ENCODE measurements around the gene CRCP. TPM values are rescaled to one million over a fixed set of nuclear protein-coding genes. Genes with fewer than 3 reads are reported as not detected.
A peak's percentile ranks its signal among the peaks of the same experiment; 100 is the strongest.

CRCP gene
- total and polyA plus RNA-seq, 2 of the 13 experiments (the other 11 are each of a cell fraction or from before 2014, with no cell fraction given), result 22.7 to 31.0 TPM

- no peak for TF ChIP-seq TFAP4 (IDR thresholded peaks at IDR 0.05; ENCODE audit: borderline replicate concordance, low read depth)
- TF ChIP-seq SMARCC2 (IDR thresholded peaks at IDR 0.05), result no peak
- TF ChIP-seq, protein P1, sequence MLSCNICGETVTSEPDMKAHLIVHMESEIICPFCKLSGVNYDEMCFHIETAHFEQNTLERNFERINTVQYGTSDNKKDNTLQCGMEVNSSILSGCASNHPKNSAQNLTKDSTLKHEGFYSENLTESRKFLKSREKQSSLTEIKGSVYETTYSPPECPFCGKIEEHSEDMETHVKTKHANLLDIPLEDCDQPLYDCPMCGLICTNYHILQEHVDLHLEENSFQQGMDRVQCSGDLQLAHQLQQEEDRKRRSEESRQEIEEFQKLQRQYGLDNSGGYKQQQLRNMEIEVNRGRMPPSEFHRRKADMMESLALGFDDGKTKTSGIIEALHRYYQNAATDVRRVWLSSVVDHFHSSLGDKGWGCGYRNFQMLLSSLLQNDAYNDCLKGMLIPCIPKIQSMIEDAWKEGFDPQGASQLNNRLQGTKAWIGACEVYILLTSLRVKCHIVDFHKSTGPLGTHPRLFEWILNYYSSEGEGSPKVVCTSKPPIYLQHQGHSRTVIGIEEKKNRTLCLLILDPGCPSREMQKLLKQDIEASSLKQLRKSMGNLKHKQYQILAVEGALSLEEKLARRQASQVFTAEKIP (CRISPR knock-in tag; IDR thresholded peaks at IDR 0.05; ENCODE audit: borderline replicate concordance), result no peak
- TF ChIP-seq ZBTB25 (CRISPR knock-in tag; IDR thresholded peaks at IDR 0.05), result no peak
These were observed 66.7 kb downstream of the CRCP start (continued) for GRCh38 chr7:66181329-66181728.

GRCh38 chr7:66181845-66182244 is 67.2 kb downstream of the CRCP start:
- no peaks in the 10 kb centered on the region for H3K9me3 ChIP-seq (ENCODE audit: low read length)
- intact Hi-C loops (cut with micrococcal nuclease; ENCODE audit: unreplicated experiment), result no loop called here
- H2AFZ ChIP-seq (ENCODE audit: low read length), result no peak overlapping the region
- 62% methylated on average over 2 of the region's 2 CpGs for WGBS (ENCODE audit: low lambda C conversion rate)
- DNase-seq (ENCODE audit: low spot score), result no peak
- H3K4me1 ChIP-seq (ENCODE audit: insufficient read depth, low read length), result peaks cover 37% of the 10 kb centered on the region
- no peaks in the 10 kb centered on the region for H3K79me2 ChIP-seq (ENCODE audit: insufficient read depth, low read length)
- BruUV-seq (replicated peaks), result no TSS peak
- H3K4me2 ChIP-seq (ENCODE audit: low read depth, low read length), result peak overlapping the region; percentile 70
- 0 out of 2 replicates have a peak overlapping the region, but pooled peaks have one; percentile 22 for H3K9ac ChIP-seq (ENCODE audit: insufficient read depth, low read depth, low read length)
- H3K27me3 ChIP-seq (ENCODE audit: control insufficient read depth in 1 of 2, insufficient read depth in 2 of 2, low read length in 2 of 2), result no peaks in the 10 kb centered on the region
- peak overlapping the region in 1 of 3 experiments; percentile 48; a peak in 1 of 6 replicates for H3K4me3 ChIP-seq (replicated peaks in 1 of 3; ENCODE audit: insufficient read depth in 1 of 3, low read depth in 2 of 3, low read length in 3 of 3)
- in situ Hi-C loops (cut with HindIII; ENCODE audit: extremely low pct_ligation_motif_present, low pct_unique_long_range_greater_than_20kb), result no loop called here
- no peak overlapping the region for H3K27ac ChIP-seq (ENCODE audit: extremely low read length, insufficient read depth, low read length)
- ChIA-PET CTCF (ENCODE audit: low intra/inter-chr PET ratio, low total read pairs) (no interaction called here), POLR2A (no interaction called here)
- no peaks in the 10 kb centered on the region for H3K36me3 ChIP-seq (replicated peaks in 1 of 2; ENCODE audit: control insufficient read depth in 1 of 2, insufficient read depth in 2 of 2, low read length in 2 of 2)
- H4K20me1 ChIP-seq (ENCODE audit: insufficient read depth, low read length), result no peaks in the 10 kb centered on the region
- peak; percentile 40; the same call in 2 of the 3 replicates for ATAC-seq
- FAIRE-seq, result no peak
- TF ChIP-seq ZNF7 (CRISPR knock-in tag; IDR thresholded peaks at IDR 0.05), result no peak
- no peak for TF ChIP-seq TRIM24 (CRISPR knock-in tag; IDR thresholded peaks at IDR 0.05)
- no peak for TF ChIP-seq SETDB1 (CRISPR knock-in tag; IDR thresholded peaks at IDR 0.05; ENCODE audit: borderline replicate concordance)
- no peak for TF ChIP-seq CREB1 (IDR thresholded peaks at IDR 0.05)
- no peak for TF ChIP-seq CREB1 (CRISPR knock-in tag; IDR thresholded peaks at IDR 0.05)
- no peak for TF ChIP-seq ZNF607 (CRISPR knock-in tag; IDR thresholded peaks at IDR 0.05; ENCODE audit: borderline replicate concordance)
- no peak for TF ChIP-seq ZNF317 (CRISPR knock-in tag; IDR thresholded peaks at IDR 0.05)
- no peak for TF ChIP-seq AGO2 (optimal IDR thresholded peaks at IDR 0.05; ENCODE audit: low read depth, low read length)
- TF ChIP-seq YEATS4 (CRISPR knock-in tag; IDR thresholded peaks at IDR 0.05; ENCODE audit: borderline replicate concordance), result no peak
- TF ChIP-seq ELF3 (CRISPR knock-in tag; IDR thresholded peaks at IDR 0.05), result no peak
- TF ChIP-seq ETV6 (CRISPR knock-in tag; conservative IDR thresholded peaks at IDR 0.05), result no peak
- no peak for TF ChIP-seq NR2F2 (IDR thresholded peaks at IDR 0.05; ENCODE audit: borderline replicate concordance, low read depth)
- TF ChIP-seq, protein P2, sequence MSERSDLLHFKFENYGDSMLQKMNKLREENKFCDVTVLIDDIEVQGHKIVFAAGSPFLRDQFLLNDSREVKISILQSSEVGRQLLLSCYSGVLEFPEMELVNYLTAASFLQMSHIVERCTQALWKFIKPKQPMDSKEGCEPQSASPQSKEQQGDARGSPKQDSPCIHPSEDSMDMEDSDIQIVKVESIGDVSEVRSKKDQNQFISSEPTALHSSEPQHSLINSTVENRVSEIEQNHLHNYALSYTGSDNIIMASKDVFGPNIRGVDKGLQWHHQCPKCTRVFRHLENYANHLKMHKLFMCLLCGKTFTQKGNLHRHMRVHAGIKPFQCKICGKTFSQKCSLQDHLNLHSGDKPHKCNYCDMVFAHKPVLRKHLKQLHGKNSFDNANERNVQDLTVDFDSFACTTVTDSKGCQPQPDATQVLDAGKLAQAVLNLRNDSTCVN (CRISPR knock-in tag; IDR thresholded peaks at IDR 0.05; ENCODE audit: borderline replicate concordance), result no peak
- peak; percentile 78 for TF ChIP-seq ZMYM3 (CRISPR knock-in tag; IDR thresholded peaks at IDR 0.05)
- TF ChIP-seq CEBPG (CRISPR knock-in tag; IDR thresholded peaks at IDR 0.05), result no peak
- no peak for TF ChIP-seq ZNF709 (CRISPR knock-in tag; IDR thresholded peaks at IDR 0.05)
- no peak for TF ChIP-seq RXRB (CRISPR knock-in tag; IDR thresholded peaks at IDR 0.05; ENCODE audit: borderline replicate concordance)

All from HepG2 (cell line).